ENCODE measurements around the gene TIMM8B.

TIMM8B gene

GRCh38 chr11:112123129-112123528, 36.6 kb upstream of the TIMM8B start:
- DNase-seq (ENCODE audit: low spot score), result no peak
- CTCF ChIA-PET, result no interaction called here
- no peak for TF ChIP-seq CTCF (conservative IDR thresholded peaks at IDR 0.05; ENCODE audit: low read depth)
- H3K27ac ChIP-seq, result no peak overlapping the region
- POLR2A ChIA-PET (ENCODE audit: low non-redundant PET), result no interaction called here

- ChIA-PET CTCF (interaction anchor here (0.9 kb wide), 1 partner anchor 8 kb away, joined by 10 read pairs; no protein-coding TSS in a partner anchor), POLR2A (ENCODE audit: low non-redundant PET) (interaction anchor here (0.5 kb wide), 1 partner anchor 9 kb away, joined by 5 read pairs; no protein-coding TSS in a partner anchor)
- H3K27ac ChIP-seq, result peak overlapping the region; percentile 40; the same call in 1 of the 2 replicates
- no peak for TF ChIP-seq CTCF (conservative IDR thresholded peaks at IDR 0.05; ENCODE audit: low read depth)
- DNase-seq (ENCODE audit: low spot score), result no peak
Measured at GRCh38 chr11:112121981-112122615, 35.5 kb upstream of the TIMM8B start.

- DNase-seq (ENCODE audit: low spot score), result no peak
- ChIA-PET POLR2A (ENCODE audit: low non-redundant PET) (no interaction called here), CTCF (interaction anchor here (0.6 kb wide), 3 partner anchors 51 to 162 kb away, joined by 3 read pairs; no protein-coding TSS in a partner anchor)
- H3K27ac ChIP-seq, result no peak overlapping the region
- no peak for TF ChIP-seq CTCF (conservative IDR thresholded peaks at IDR 0.05; ENCODE audit: low read depth)
Measured at GRCh38 chr11:112118176-112118575, 31.6 kb upstream of the TIMM8B start.

GRCh38 chr11:112115386-112115785, 28.8 kb upstream of the TIMM8B start:
- no peak for TF ChIP-seq CTCF (conservative IDR thresholded peaks at IDR 0.05; ENCODE audit: low read depth)
- no peak overlapping the region for H3K27ac ChIP-seq
- ChIA-PET POLR2A (ENCODE audit: low non-redundant PET) (no interaction called here), CTCF (interaction anchor here (0.6 kb wide), 1 partner anchor 914 kb away, joined by 4 read pairs; no protein-coding TSS in a partner anchor)
- no peak for DNase-seq (ENCODE audit: low spot score)

GRCh38 chr11:112114460-112114859, 27.9 kb upstream of the TIMM8B start:
- H3K27ac ChIP-seq, result no peak overlapping the region
- CTCF ChIA-PET, result interaction anchor here (0.6 to 2.3 kb wide), 6 partner anchors 8 to 1021 kb away, joined by 4 to 13 read pairs (median 8); partner anchors contain the start of gene BCO2
- DNase-seq (ENCODE audit: low spot score), result no peak
- TF ChIP-seq CTCF (conservative IDR thresholded peaks at IDR 0.05; ENCODE audit: low read depth), result no peak
- POLR2A ChIA-PET (ENCODE audit: low non-redundant PET), result no interaction called here

GRCh38 chr11:112113539-112114457, 27.2 kb upstream of the TIMM8B start:
- CTCF ChIA-PET, result interaction anchor here (0.5 to 2.3 kb wide), 16 partner anchors 8 to 1500 kb away, joined by 3 to 13 read pairs (median 5); partner anchors contain the start of gene BCO2
- POLR2A ChIA-PET (ENCODE audit: low non-redundant PET), result no interaction called here
- peak; percentile 45 for TF ChIP-seq CTCF (conservative IDR thresholded peaks at IDR 0.05; ENCODE audit: low read depth)
- H3K27ac ChIP-seq, result no peak overlapping the region
- DNase-seq (ENCODE audit: low spot score), result peak; percentile 48
